ENCODE results near the gene OSBPL6.

The OSBPL6 gene

DNA sequence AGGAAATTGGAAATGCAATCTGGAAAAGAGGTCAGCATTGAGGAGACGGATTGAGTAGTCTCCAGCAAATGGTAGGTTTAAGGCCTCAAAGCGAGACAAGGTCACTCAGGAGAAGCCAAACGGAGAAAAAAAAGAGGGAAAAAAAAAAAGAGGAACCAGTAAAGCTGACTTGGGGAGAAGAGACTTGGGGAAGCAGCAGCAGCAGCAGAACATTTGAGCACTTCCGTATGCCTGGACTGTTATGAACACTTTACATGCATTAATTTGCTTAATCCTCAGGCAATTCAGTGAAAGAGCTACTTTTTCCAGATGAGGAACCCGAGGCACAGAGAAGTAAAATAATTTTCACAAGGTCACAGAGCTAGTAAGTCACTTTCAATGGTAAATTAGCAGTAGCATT is 81.3 kb downstream of the OSBPL6 start:
- DNase-seq: no peak

DNA sequence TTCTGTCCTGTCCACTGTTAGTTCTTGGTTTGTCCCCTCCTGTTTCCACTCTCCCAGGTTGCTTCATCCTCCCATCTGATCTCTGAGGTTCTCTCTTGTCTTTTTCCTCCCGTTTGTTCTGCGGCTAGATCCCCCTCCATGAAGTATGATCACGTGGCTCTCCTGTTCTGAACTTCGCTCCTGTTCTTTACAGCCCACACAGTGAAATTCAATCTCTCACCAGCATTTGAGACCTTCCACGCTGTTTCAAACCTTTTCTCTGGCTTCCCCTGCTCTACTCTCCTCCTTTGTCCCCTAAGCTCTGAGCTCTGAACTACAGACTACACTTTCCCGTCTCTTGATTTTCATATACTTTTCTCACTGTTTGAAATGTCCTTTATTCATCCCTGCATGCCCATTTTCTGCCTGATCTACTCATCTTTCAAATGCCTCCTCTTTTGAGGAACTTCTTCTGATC is 83.5 kb downstream of the OSBPL6 start:
- DNase-seq: no peak

DNA sequence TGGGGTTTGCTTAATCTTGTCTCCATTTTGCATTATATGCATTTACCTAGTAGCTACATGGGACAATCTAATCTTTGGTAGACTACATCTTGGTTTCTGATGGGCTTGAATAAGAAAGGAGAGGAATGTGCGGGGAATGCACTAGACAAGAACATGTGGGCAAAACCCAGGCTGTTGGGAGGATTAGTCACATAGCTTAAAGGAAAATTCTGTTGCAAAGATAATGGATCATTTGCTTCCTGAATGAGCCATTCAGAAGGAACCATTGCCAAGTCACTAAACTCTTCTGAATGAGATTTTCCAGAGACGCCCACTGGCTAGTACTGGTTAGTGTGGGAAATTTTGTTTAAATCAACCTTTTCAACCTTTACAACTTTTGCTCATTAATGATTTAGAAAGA is 84.8 kb downstream of the OSBPL6 start:
- no peak for DNase-seq

DNA sequence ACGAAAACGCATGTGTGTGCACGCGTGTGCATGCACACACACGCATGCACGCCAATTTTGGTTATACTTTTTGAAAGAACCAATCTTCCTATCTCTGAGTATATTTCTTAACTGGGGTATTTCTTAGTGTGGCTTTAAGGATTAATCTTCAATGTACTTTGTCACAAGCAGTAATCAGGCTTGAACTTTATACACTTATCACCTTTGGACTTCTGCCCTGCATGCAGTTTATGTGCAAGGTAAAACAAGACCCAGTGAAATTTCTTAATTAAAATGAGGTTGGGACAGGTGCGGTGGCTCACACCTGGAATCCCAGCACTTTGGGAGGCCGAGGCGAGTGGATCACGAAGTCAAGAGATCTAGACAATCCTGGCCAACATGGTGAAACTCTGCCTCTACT is 85.3 kb downstream of the OSBPL6 start:
- DNase-seq: no peak

DNA sequence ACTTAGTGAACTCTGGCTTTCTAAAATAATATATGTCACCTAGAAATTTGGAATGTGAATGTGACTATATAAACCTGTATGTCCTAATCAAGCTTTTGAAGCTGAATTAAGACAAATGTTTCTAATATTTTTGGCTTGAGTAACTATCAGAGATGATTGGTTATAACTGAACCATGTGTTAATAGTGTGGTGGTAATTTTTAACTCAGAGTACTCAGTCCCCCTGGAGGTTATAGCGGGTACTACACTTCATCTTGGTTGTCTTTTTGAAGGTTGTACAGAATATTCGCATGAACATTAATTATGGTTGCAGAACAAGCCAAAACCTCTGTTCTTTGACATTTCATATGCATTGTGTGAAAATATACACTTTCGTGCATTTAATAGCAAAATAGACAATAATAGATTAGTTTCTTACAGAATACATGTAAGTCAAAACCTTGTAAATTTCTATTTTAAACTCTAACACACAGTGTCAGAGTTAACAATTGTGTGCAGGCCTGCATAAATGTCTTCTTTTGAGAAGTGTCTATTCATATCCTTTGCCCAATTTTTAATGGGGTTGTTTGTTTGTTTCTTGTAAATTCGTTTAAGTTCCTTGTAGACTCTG is 86.0 kb downstream of the OSBPL6 start:
- peak; percentile 56 for DNase-seq

DNA sequence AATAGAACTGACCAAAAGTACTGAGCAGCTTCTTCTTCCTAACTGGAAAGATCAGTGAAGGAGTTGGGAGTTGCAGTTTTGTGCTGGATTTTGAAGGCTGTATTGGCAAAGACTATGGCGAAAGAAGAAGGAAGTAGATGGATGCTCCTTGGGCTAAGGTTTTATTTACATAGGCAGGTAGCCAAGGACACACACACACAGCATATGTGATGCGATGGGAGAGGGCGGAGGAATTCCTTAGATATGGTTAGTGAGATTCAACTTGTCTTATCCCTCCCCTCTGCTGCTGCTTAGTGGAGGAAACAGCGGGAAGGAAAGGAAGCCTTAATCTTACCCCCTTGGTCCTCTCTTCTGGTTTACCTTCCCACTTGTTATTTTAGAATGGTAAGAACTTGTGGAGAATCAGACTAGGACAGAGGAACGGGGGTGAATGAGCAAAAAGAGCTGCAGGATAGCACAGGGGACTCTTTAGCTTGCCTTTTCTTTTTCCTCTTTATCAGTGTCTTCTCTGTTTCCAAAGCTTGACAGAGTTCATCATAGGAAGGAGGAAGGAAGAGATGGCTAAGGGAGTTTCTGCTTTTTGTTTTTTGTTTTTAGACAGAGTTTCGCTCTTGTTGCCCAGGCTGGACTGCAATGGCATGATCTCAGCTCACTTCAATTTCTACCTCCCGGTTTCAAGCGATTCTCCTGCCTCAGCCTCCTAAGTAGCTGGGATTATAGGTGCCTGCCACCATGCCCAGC is 87.9 kb downstream of the OSBPL6 start:
- DNase-seq: no peak

DNA sequence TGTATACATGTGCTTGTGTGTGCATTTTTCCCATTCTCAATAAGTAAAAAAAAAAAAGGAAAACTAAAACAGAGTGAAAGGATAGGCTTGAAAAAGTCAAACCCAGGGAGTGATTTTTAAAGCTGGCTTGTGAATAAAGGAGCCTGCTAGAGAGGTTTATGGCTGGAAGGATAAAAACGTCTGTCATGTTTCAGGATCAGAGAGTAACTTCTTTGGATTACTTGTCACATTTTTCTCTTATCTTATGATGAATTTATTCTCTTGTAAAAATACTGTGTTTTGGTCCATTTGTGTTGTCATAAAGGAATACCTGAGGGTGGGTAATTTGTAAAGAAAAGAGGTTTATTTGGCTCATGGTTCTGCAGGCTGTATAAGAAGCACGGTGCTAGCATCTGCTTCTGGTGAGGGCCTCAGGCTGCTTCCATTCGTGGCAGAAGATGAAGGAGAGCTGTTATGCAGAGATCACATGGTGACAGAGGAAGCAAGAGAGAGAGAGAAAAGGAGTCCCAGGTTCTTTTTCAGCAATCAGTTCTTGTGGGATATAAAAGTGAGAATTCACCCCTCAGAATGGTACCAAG is 89.1 kb downstream of the OSBPL6 start:
- no peak for DNase-seq

DNA sequence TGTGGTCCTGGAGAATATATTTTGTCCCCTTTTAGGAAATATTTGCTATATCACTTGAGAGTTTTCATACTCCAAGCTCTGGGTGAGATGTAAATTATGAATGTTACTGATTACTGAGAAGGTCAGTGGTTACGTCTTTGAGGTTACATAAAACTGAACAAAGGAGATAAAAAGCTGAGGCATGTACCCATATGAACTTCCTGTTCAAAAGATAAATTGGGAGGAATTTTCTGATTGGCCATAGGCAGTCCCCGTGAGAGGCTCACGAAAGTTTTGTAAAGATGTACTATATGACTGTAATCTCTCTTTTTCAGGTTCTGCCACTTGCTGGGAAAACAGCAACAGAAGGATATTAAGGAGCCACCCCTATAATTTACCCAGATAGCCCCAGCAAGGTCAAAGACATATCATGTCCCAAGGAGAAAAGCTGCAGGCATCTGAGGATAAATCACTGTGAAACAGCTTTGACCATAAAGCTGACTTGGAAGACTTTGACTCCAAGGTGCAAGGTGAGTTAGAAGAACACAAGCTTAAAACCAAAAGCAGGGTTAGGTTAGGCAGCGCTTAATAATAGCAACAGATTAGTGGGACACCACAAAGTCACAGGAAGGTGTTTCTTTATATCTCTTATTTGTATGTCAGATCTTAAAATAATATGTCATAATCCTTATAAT is 90.4 kb downstream of the OSBPL6 start:
- no peak for DNase-seq

DNA sequence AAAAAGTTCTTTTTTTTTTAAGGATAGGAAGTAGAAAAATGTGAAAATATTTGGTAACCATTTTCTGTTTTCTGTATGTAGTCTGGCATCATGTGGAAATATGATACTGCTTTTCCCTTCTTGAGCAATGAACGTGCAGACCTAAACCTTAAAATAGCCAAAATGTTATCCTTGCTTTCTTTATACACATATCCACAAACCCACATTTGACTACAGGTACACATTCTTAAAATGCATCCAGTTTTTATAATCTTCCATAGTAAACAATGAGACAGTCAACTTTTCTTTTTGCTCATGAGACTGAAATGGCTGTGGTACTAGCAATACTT is 90.9 kb downstream of the OSBPL6 start:
- DNase-seq: no peak

DNA sequence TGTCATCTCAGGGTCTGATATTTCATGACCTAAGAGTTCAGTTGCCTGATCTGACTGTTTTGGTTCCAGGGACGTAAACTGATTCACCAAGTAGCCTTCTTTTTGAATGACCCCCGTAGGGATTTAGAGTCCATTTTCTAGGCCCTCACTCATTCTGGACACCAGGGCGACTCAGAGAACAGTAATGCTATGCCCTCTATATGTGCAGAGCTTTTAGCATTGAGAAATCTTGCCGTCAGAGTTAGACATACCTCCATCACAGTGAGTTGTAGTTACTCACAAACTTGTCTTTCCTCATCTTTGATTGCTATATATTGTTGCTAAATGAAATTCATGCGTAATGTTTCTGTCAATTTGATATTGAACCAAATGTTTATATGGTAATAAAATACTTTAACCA is 92.3 kb downstream of the OSBPL6 start:
- no peak for DNase-seq

DNA sequence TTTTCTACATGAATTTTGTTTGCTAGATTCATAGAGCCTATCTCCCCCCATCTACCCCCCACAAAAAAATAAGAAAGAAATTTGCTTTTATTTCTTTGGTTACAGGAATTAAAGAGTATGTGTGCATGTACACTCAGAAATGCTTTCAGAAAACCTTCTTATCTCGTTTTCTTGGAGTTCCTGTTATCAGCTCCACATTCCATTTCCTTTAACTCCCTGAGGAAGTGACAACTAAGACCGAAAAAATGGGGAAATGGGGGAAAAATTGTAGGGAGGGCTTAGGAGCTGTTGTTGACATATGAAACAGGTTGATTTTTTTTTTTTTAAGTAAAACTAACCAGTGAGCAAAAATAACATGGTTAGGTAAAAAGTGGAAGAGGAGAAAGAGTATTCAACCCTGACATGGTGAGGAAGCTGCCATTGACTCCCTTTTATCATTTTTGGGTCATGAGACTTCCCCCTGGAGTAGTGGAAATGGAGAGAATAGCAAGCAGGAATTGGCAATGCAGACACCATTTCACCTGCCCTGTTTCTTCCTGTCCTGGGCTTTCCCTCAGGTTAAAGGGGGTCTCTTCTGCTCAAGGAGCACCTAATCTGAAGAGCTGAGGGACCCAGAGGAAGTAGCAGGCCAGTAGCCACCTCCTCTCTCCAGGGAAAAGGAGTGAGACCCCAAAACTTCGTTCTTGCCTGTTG is 93.5 kb downstream of the OSBPL6 start:
- no peak for DNase-seq

DNA sequence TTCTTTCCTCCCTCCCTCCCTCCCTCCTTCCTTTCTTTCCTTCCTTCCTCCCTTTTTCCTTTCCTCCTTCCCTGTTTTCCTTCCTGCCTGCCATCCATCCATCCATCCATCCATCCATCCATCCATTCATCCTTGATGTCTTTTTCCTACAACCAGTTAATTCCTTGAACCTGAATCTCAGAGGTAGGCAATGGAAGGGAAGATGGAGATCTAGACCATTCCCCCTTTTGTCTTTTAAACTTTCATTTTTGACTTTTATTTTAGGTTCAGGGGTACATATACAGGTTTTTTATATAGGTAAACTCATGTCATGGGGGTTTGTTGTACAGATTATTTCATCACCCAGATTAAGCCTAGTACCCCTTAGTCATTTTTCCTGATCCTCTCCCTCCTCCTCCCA is 97.4 kb downstream of the OSBPL6 start:
- no peak for DNase-seq

DNA sequence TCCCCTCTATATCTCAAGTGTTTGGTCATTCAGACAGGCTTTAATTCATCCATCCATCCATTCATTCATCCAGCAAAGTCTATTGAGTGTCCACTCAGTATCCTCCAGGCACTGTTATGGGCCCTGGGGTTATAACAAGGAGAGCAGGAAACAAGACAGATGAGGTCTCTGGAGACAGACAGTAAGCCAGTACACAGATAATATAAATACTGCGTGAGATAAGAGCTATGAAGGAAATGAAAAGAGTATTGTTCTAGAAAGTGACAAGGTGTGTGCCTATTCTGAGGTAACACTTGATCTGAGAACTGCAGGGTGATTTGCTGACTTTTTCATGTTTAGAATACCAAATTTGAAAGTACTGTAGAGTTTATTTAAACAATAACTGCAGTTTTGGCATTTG is 98.3 kb downstream of the OSBPL6 start:
- no peak for DNase-seq

DNA sequence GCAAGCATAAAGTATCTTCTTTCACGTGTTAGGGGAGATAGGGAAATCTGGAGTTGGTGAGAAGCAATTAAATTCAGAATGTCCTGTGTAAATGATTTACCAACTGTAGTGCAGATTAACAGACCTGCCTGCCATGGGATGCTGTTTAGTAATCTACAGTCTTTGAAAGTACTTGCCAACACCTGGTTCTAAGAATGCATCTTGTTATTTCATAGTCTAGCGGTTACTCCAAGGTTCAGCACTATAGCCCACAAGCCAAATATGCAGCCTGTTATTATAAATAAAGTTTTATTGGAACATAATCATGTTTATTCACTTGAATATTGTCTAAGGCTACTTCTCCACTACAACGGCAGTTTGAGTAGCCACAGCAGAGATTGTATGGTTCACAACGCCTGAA is 100.8 kb downstream of the OSBPL6 start:
- DNase-seq: no peak

DNA sequence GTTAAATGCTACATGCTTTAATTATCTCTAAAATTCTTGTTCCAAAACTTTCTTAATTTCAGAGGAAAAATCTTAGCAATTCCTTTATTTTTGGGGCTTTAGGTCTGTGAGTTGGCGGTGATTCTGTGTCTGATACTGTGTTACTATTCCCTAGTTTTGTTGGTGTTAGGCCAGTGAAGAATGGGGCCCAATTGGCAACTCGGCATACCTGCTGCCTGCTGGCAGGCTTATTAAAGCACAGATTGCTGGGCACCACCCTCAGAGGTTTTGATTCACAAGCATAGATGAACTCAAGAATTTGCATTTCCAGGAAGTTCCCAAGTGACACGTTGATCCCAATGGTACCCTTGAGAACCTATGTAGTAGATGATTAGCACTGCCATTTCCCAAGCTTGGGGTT is 101.6 kb downstream of the OSBPL6 start:
- DNase-seq: no peak

DNA sequence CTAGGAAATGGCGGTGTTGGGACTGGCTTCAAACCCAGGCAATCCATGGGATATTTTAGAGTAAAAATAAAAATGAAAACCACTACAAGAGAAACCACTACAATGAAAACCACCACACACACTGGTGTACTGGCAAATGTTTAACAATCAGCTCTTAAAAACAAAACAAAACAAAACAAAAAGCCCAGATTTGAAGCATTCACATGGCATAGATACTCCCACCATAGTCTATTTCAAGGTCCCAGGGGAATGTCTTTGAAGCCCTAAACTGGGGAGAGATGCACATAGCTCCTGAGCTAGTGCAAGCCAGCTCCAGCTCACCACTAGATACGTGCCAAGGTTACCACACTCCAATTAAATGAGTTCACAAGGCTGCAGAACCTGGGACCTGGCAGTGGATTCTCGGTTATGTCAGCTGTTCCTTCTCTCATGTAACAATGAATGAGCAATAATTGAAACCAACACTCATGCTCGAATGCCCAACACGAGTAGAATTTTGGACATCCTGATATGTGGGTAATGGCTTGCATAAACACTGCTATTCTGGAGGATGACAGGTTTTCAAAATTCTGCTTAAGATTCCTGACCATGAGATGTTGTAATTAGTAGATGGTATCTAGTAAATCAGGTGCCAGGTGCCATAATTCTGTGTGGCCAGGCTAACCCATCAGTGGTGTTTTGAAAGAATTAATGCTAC is 102.2 kb downstream of the OSBPL6 start:
- DNase-seq: no peak

DNA sequence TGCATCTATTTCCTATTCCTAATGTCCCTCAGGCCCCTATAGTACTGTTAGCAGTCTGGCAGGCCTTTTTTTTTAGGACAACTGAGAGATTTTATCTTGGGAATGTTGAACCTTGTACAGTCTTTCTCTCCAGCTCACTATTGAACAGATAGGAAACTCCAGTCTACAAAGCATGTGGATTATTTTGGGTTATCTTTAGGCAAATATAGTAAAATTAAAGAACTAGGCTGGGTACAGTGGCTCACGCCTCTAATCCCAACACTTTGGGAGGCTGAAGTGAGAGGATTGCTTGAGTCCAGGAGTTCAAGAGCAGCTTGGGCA is 102.7 kb downstream of the OSBPL6 start:
- no peak for DNase-seq

DNA sequence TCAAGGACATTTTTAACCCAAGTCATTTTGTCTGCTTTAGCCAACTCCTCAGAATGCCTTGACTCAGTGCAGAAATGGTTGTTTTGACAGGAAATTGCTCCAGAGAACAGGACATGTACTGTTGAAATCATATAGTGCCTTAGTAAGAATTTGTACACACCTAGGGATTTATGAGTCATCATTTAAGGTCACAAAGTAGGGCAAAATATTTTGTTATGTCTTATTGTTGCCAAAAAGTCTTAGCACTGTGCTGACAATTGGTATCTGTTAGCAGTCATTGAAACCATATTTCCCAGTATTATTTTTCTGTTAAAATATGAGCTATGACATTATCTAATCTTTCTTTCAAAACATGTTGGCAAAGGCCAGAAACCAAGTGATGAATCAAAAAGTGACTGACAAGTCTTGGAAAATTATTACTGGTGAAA is 104.5 kb downstream of the OSBPL6 start:
- DNase-seq: no peak

DNA sequence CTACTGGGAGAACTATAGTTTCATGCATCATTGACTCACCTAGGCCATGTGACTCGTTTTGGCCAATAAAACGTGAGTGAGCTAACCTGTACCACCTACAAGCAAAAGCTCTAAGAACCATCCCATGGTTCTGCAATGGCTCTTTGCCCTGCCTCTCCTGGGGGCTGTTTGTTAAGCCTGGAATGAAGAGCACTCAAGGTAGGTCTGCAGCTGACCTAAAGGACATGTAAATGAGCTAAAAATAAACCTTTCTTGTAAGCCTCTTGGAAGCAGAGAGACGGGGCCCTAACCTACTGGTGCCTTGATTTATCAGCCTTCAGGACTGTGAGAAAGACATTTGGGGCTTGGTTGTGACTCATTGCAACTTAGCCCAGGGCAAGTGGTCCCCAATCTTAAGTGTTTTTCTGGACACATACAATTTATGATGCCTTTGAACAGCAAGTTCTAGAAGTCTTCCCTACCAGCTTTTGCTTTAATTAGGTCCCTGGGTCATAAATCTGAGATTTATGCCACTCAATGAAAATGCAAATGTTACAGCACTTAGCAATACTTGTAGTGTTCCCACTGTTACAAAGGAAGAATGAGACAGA is 107.4 kb downstream of the OSBPL6 start:
- DNase-seq: no peak

DNA sequence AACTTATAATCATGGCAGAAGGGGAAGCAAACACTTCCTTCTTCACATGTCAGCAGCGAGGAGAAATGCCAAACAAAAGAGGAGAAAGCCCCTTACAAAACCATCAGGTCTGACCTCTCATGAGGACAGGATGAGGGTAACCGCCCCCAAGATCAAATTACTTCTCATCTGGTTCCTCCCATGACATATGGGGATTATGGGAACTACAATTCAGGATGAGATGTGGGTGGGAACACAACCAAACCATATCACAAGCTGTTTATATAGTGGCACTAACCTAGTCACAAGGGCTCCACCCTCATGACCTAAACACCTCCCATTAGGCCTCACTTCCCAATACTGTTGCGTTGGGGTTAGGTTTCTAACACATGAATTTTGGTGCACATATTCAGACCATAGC is 110.0 kb downstream of the OSBPL6 start:
- DNase-seq: no peak

DNA sequence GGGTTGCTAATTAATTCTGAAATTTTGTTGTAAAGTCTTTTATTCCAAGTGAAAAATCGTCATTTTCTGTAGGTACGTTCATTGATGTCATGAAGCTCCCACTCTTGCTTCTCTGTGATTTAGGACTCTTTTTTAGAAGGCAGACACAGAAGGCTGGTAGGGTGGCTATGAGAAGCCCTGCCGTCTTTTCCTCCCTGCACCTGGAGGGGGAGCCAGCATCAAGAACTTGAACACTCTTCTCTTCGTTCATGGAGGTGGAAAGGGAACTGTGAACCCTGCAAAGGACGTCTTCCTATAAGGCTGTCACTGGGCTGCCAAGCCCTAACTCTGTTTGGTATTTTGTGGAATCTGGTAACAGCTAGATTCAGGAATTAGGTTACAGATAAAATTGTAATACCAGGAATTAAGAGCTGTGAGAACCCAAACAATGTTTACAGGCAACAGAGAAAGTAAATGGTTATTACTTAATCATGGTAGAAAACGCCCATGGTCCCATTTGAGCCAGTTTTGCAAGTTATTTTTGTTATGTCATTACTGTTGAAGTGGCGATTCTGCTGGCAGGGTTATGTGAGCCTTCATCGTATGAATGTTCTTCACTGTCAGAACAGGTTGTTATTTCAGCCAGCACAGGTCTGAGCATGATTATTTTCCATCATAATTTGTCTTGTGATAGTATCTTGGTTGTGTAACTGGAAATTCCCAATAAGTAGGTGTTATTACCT is 112.2 kb downstream of the OSBPL6 start:
- peak; percentile 9 for DNase-seq

DNA sequence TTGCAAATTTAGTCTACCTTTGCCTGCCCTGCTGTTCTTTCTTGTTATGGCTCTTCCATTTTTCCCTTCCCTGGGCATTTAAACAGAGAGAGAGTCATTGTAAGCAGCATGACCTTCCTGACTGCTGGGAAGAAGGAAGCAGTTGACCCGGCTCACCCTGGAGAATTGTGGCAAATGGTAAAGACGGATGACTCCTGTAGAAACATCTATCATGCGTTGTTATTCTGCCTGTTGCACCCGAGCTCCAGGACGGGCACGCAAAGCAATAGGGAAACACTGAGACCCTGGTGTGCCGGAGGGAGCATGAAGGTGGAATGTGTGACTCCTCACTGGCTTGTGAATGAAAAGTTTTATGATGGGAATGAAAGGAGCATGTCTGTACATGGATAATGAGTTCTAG is 113.3 kb downstream of the OSBPL6 start:
- no peak for DNase-seq
